ENCODE data around the gene RIPK1. TPM values are rescaled to one million over a fixed set of nuclear protein-coding genes. Genes with fewer than 3 reads are reported as not detected.

Gene RIPK1
- total RNA-seq, 4 donors from 2014 or later: 25.6 to 37.6 (median 32.2) TPM

GRCh38 chr6:3163248-3163594 lies 94.9 kb downstream of the RIPK1 start:
- Histone ChIP-seq H3K27me3 (no peaks in the 10 kb centered on the region), H3K27ac (peak overlapping the region; percentile 99), H3K9me3 (no peaks in the 10 kb centered on the region), H3K36me3 (no peaks in the 10 kb centered on the region), H3K4me1 (peaks cover 51% of the 10 kb centered on the region), H3K4me3 (peak overlapping the region; percentile 84)
- TF ChIP-seq POLR2AphosphoS5 (IDR thresholded peaks at IDR 0.05) (no peak), EP300 (IDR thresholded peaks at IDR 0.05) (no peak), POLR2A (IDR thresholded peaks at IDR 0.05) (no peak)
- TF ChIP-seq, protein P1, sequence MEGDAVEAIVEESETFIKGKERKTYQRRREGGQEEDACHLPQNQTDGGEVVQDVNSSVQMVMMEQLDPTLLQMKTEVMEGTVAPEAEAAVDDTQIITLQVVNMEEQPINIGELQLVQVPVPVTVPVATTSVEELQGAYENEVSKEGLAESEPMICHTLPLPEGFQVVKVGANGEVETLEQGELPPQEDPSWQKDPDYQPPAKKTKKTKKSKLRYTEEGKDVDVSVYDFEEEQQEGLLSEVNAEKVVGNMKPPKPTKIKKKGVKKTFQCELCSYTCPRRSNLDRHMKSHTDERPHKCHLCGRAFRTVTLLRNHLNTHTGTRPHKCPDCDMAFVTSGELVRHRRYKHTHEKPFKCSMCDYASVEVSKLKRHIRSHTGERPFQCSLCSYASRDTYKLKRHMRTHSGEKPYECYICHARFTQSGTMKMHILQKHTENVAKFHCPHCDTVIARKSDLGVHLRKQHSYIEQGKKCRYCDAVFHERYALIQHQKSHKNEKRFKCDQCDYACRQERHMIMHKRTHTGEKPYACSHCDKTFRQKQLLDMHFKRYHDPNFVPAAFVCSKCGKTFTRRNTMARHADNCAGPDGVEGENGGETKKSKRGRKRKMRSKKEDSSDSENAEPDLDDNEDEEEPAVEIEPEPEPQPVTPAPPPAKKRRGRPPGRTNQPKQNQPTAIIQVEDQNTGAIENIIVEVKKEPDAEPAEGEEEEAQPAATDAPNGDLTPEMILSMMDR (IDR thresholded peaks at IDR 0.05): no peak
- no peak for DNase-seq (ENCODE audit: low spot score in 2 of 2)
- 14% methylated on average over 13 of the region's 13 CpGs for WGBS

- 97% methylated on average over 6 of the region's 6 CpGs for WGBS
- no peak for TF ChIP-seq POLR2A (IDR thresholded peaks at IDR 0.05)
- no peak for TF ChIP-seq EP300 (IDR thresholded peaks at IDR 0.05)
- TF ChIP-seq, protein P1 (IDR thresholded peaks at IDR 0.05): no peak
- TF ChIP-seq POLR2AphosphoS5 (IDR thresholded peaks at IDR 0.05): no peak
- H3K4me3 ChIP-seq: no peak overlapping the region
- H3K9me3 ChIP-seq: no peaks in the 10 kb centered on the region
- no peak overlapping the region for H3K27ac ChIP-seq
- peaks cover 39% of the 10 kb centered on the region for H3K4me1 ChIP-seq
- DNase-seq (ENCODE audit: low spot score in 2 of 2): peak in 1 of 2 donors; percentile 48
- no peaks in the 10 kb centered on the region for H3K27me3 ChIP-seq
- no peaks in the 10 kb centered on the region for H3K36me3 ChIP-seq
Observed at GRCh38 chr6:3164388-3164787, 96.1 kb downstream of the RIPK1 start.

Other genes with a start within 250 kb of the RIPK1 start
- gene SERPINB1, start 226.6 kb upstream of the RIPK1 start, total RNA-seq: 10 to 100 TPM; 11.8 to 20.6 (median 16.9) TPM
- gene SERPINB9, start 165.2 kb upstream of the RIPK1 start, total RNA-seq: 1 to 10 TPM; 1.0 to 4.0 (median 2.5) TPM
- 10 to 100 TPM; 26.8 to 53.4 (median 36.8) TPM for gene SERPINB6, start 96.9 kb upstream of the RIPK1 start, total RNA-seq
- gene NQO2, start 68.6 kb upstream of the RIPK1 start, total RNA-seq: 10 to 100 TPM; 22.8 to 40.4 (median 38.3) TPM
- 10 to 100 TPM; 16.1 to 24.5 (median 20.3) TPM for gene BPHL, start 50.2 kb downstream of the RIPK1 start, total RNA-seq
- 100 to 1,000 TPM; 121 to 338 (median 242) TPM for gene TUBB2A, start 89.0 kb downstream of the RIPK1 start, total RNA-seq
- 10 to 100 TPM in 3 of 4 donors, 1 to 10 TPM in 1; 9.2 to 19.3 (median 13.2) TPM for gene TUBB2B, start 159.2 kb downstream of the RIPK1 start, total RNA-seq
- 10 to 100 TPM; 11.4 to 32.6 (median 21.1) TPM for gene PSMG4, start 190.5 kb downstream of the RIPK1 start, total RNA-seq